ENCODE measurements around the gene IRF1.
A peak's percentile ranks its signal among the peaks of the same experiment; 100 is the strongest.

The IRF1 gene

GRCh38 chr5:132470010-132470392 lies 20.6 kb downstream of the IRF1 start:
- no peak overlapping the region for H2BK5ac ChIP-seq (ENCODE audit: low read depth, low read length, poor library complexity, severe bottlenecking)
- peak overlapping the region; percentile 9 to 64 for H3K4ac ChIP-seq (ENCODE audit: low read depth in 1 of 2, low read length in 2 of 2)
- H3K4me3 ChIP-seq (ENCODE audit: insufficient read depth in 1 of 2, low read depth in 1 of 2, low read length in 2 of 2): no peak overlapping the region
- no peak overlapping the region for H4K91ac ChIP-seq (ENCODE audit: low read length)
- H3K27me3 ChIP-seq (ENCODE audit: control insufficient read depth in 1 of 2, insufficient read depth in 1 of 2, low read length in 2 of 2): no peaks in the 10 kb centered on the region
- no peak overlapping the region for H2AFZ ChIP-seq (ENCODE audit: low read depth, low read length)
- no peak overlapping the region for H3K14ac ChIP-seq (ENCODE audit: low read length in 2 of 2)
- H2AK5ac ChIP-seq (ENCODE audit: low read length, severe bottlenecking): peak overlapping the region; percentile 89
- H3K27ac ChIP-seq (ENCODE audit: low read length, poor library complexity, severe bottlenecking): peak overlapping the region; percentile 22
- H4K8ac ChIP-seq (ENCODE audit: low read length): no peak overlapping the region
- H3K9me3 ChIP-seq (ENCODE audit: control insufficient read depth, low read length): no peaks in the 10 kb centered on the region
- no peak overlapping the region for H3K4me2 ChIP-seq (ENCODE audit: low read length, poor library complexity, severe bottlenecking)
- peaks cover 43% of the 10 kb centered on the region for H3K4me1 ChIP-seq (ENCODE audit: control insufficient read depth, insufficient read depth, low read depth, low read length)
- peak overlapping the region in 1 of 2 experiments; percentile 95 for H2BK12ac ChIP-seq (ENCODE audit: low read length in 2 of 2)
- peaks cover 7% of the 10 kb centered on the region for H3K79me1 ChIP-seq (replicated peaks; ENCODE audit: low read length, poor library complexity, severe bottlenecking)
- no peak overlapping the region for H2BK15ac ChIP-seq (ENCODE audit: low read depth, poor library complexity, severe bottlenecking)
- 41% methylated on average over 4 of the region's 4 CpGs for WGBS
- peak; percentile 81 for DNase-seq
- no peak overlapping the region for H3K23ac ChIP-seq (ENCODE audit: low read length in 2 of 2)
- H3K9ac ChIP-seq (ENCODE audit: low read length): no peak overlapping the region
- peaks cover 0 to 4% of the 10 kb centered on the region in 2 experiments for H3K36me3 ChIP-seq (ENCODE audit: control insufficient read depth in 1 of 2, insufficient read depth in 2 of 2, low read depth in 1 of 2, low read length in 2 of 2)
- H2BK120ac ChIP-seq (ENCODE audit: low read depth, low read length): peak overlapping the region; percentile 22
- peak overlapping the region; percentile 76 to 83 for H3K18ac ChIP-seq (ENCODE audit: low read depth in 1 of 2, low read length in 2 of 2)

GRCh38 chr5:132469380-132470009 lies 21.1 kb downstream of the IRF1 start:
- H3K14ac ChIP-seq (ENCODE audit: low read length in 2 of 2): no peak overlapping the region
- H3K27me3 ChIP-seq (ENCODE audit: control insufficient read depth in 1 of 2, insufficient read depth in 1 of 2, low read length in 2 of 2): no peaks in the 10 kb centered on the region
- H2AFZ ChIP-seq (ENCODE audit: low read depth, low read length): no peak overlapping the region
- peak overlapping the region; percentile 83 for H4K91ac ChIP-seq (ENCODE audit: low read length)
- H3K79me1 ChIP-seq (replicated peaks; ENCODE audit: low read length, poor library complexity, severe bottlenecking): peaks cover 7% of the 10 kb centered on the region
- H2BK12ac ChIP-seq (ENCODE audit: low read length in 2 of 2): peak overlapping the region; percentile 67 to 71
- peaks cover 44% of the 10 kb centered on the region for H3K4me1 ChIP-seq (ENCODE audit: control insufficient read depth, insufficient read depth, low read depth, low read length)
- peak overlapping the region; percentile 20 to 82 for H3K4ac ChIP-seq (ENCODE audit: low read depth in 1 of 2, low read length in 2 of 2)
- peak; percentile 37 for DNase-seq
- H3K36me3 ChIP-seq (ENCODE audit: control insufficient read depth in 1 of 2, insufficient read depth in 2 of 2, low read depth in 1 of 2, low read length in 2 of 2): peaks cover 0 to 4% of the 10 kb centered on the region in 2 experiments
- peak overlapping the region; percentile 59 for H3K27ac ChIP-seq (ENCODE audit: low read length, poor library complexity, severe bottlenecking)
- H2BK120ac ChIP-seq (ENCODE audit: low read depth, low read length): peak overlapping the region; percentile 94
- H2AK5ac ChIP-seq (ENCODE audit: low read length, severe bottlenecking): peak overlapping the region; percentile 50
- H3K9ac ChIP-seq (ENCODE audit: low read length): no peak overlapping the region
- H2BK5ac ChIP-seq (ENCODE audit: low read depth, low read length, poor library complexity, severe bottlenecking): no peak overlapping the region
- H3K4me2 ChIP-seq (ENCODE audit: low read length, poor library complexity, severe bottlenecking): no peak overlapping the region
- peak overlapping the region; percentile 16 to 87 for H3K18ac ChIP-seq (ENCODE audit: low read depth in 1 of 2, low read length in 2 of 2)
- WGBS: 44% methylated on average over 6 of the region's 6 CpGs
- no peak overlapping the region for H2BK15ac ChIP-seq (ENCODE audit: low read depth, poor library complexity, severe bottlenecking)
- no peak overlapping the region for H4K8ac ChIP-seq (ENCODE audit: low read length)
- H3K4me3 ChIP-seq (ENCODE audit: insufficient read depth in 1 of 2, low read depth in 1 of 2, low read length in 2 of 2): no peak overlapping the region
- H3K9me3 ChIP-seq (ENCODE audit: control insufficient read depth, low read length): no peaks in the 10 kb centered on the region
- no peak overlapping the region for H3K23ac ChIP-seq (ENCODE audit: low read length in 2 of 2)

GRCh38 chr5:132468656-132469379 lies 21.8 kb downstream of the IRF1 start:
- Histone ChIP-seq H3K4ac (ENCODE audit: low read depth in 1 of 2, low read length in 2 of 2) (no peak overlapping the region), H3K23ac (ENCODE audit: low read length in 2 of 2) (no peak overlapping the region), H3K27ac (ENCODE audit: low read length, poor library complexity, severe bottlenecking) (peak overlapping the region; percentile 59), H3K9ac (ENCODE audit: low read length) (no peak overlapping the region), H3K36me3 (ENCODE audit: control insufficient read depth in 1 of 2, insufficient read depth in 2 of 2, low read depth in 1 of 2, low read length in 2 of 2) (peaks cover 0 to 4% of the 10 kb centered on the region in 2 experiments), H3K27me3 (ENCODE audit: control insufficient read depth in 1 of 2, insufficient read depth in 1 of 2, low read length in 2 of 2) (no peaks in the 10 kb centered on the region), H3K79me1 (replicated peaks; ENCODE audit: low read length, poor library complexity, severe bottlenecking) (peaks cover 7% of the 10 kb centered on the region), H3K14ac (ENCODE audit: low read length in 2 of 2) (no peak overlapping the region), H2AFZ (ENCODE audit: low read depth, low read length) (no peak overlapping the region), H2BK12ac (ENCODE audit: low read length in 2 of 2) (peak overlapping the region in 1 of 2 experiments; percentile 67), H3K4me2 (ENCODE audit: low read length, poor library complexity, severe bottlenecking) (no peak overlapping the region), H2BK15ac (ENCODE audit: low read depth, poor library complexity, severe bottlenecking) (no peak overlapping the region), H2BK120ac (ENCODE audit: low read depth, low read length) (peak overlapping the region; percentile 94), H3K18ac (ENCODE audit: low read depth in 1 of 2, low read length in 2 of 2) (peak overlapping the region; percentile 22 to 87), H2AK5ac (ENCODE audit: low read length, severe bottlenecking) (peak overlapping the region; percentile 32), H2BK5ac (ENCODE audit: low read depth, low read length, poor library complexity, severe bottlenecking) (no peak overlapping the region), H3K4me1 (ENCODE audit: control insufficient read depth, insufficient read depth, low read depth, low read length) (peaks cover 50% of the 10 kb centered on the region), H4K91ac (ENCODE audit: low read length) (no peak overlapping the region), H3K9me3 (ENCODE audit: control insufficient read depth, low read length) (no peaks in the 10 kb centered on the region), H4K8ac (ENCODE audit: low read length) (no peak overlapping the region), H3K4me3 (ENCODE audit: insufficient read depth in 1 of 2, low read depth in 1 of 2, low read length in 2 of 2) (no peak overlapping the region)
- DNase-seq: no peak
- 79% methylated on average over 2 of the region's 3 CpGs for WGBS

DNA sequence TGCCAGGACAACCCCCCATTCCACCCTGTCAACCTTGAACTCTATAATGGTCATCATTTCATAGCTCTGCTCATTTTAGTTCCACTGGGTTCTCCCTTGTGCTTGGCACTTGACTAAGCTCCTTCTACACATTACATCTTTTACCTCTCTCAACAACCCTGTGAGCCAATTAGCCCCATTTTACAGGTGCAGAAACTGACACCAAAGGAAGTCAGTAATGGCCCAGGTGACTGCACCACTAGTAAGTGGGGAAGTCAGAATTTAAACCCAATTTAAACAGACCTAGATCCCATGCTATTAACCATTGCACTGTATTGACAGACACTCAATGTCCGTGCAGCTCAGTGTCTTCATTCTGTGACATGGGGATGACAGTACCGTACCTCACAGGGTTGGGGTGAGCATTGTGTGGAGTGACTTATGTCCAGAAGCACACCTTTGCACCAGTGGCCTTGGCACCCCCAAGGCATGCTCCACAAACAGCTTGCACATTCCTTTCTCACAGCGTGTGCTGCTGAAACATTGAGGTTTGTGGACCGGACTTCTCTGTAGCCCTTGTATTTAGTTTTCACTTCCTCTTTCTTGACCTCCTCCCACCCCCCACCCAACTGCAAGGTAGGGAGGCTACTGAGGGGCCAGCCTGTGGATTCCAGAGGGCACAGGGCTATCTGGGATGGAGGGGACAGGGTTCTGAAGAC lies 23.1 kb downstream of the IRF1 start:
- Histone ChIP-seq H4K8ac (ENCODE audit: low read length) (peak overlapping the region; percentile 65), H2AFZ (ENCODE audit: low read depth, low read length) (no peak overlapping the region), H3K14ac (ENCODE audit: low read length in 2 of 2) (no peak overlapping the region), H3K4me1 (ENCODE audit: control insufficient read depth, insufficient read depth, low read depth, low read length) (peaks cover 56% of the 10 kb centered on the region), H3K9ac (ENCODE audit: low read length) (no peak overlapping the region), H3K27ac (ENCODE audit: low read length, poor library complexity, severe bottlenecking) (peak overlapping the region; percentile 80), H3K4ac (ENCODE audit: low read depth in 1 of 2, low read length in 2 of 2) (peak overlapping the region in 1 of 2 experiments; percentile 63), H2AK5ac (ENCODE audit: low read length, severe bottlenecking) (peak overlapping the region; percentile 38), H4K91ac (ENCODE audit: low read length) (peak overlapping the region; percentile 88), H3K27me3 (ENCODE audit: control insufficient read depth in 1 of 2, insufficient read depth in 1 of 2, low read length in 2 of 2) (no peaks in the 10 kb centered on the region), H2BK12ac (ENCODE audit: low read length in 2 of 2) (peak overlapping the region; percentile 64 to 92), H3K23ac (ENCODE audit: low read length in 2 of 2) (no peak overlapping the region), H3K4me3 (ENCODE audit: insufficient read depth in 1 of 2, low read depth in 1 of 2, low read length in 2 of 2) (no peak overlapping the region), H3K79me1 (replicated peaks; ENCODE audit: low read length, poor library complexity, severe bottlenecking) (peaks cover 5% of the 10 kb centered on the region), H3K9me3 (ENCODE audit: control insufficient read depth, low read length) (no peaks in the 10 kb centered on the region), H3K4me2 (ENCODE audit: low read length, poor library complexity, severe bottlenecking) (no peak overlapping the region), H2BK15ac (ENCODE audit: low read depth, poor library complexity, severe bottlenecking) (peak overlapping the region; percentile 26), H3K36me3 (ENCODE audit: control insufficient read depth in 1 of 2, insufficient read depth in 2 of 2, low read depth in 1 of 2, low read length in 2 of 2) (peaks cover 0 to 4% of the 10 kb centered on the region in 2 experiments), H3K18ac (ENCODE audit: low read depth in 1 of 2, low read length in 2 of 2) (peak overlapping the region; percentile 52 to 67), H2BK5ac (ENCODE audit: low read depth, low read length, poor library complexity, severe bottlenecking) (no peak overlapping the region), H2BK120ac (ENCODE audit: low read depth, low read length) (peak overlapping the region; percentile 43)
- peak; percentile 24 for DNase-seq
- 77% methylated on average over 3 of the region's 4 CpGs for WGBS
